Activated CD4-positive, CD25-positive, alpha-beta regulatory T cell treated with anti-CD3 and anti-CD28 coated beads, Interleukin-2, amount 50 U/mL, for 72 hours (primary cell): ENCODE data around the gene PFKFB4.
"Not testable (repeated sequence)": the region's sequence is repeated elsewhere in the genome, so short reads cannot be mapped to it uniquely, and the experiment has no call there.

ENCODE experiments used
- DNase-seq: peaks from one replicate; pipeline ENCODE4 v3.0.0; 2021

The PFKFB4 gene

GRCh38 chr3:48555949-48556795, 431 bp downstream of the PFKFB4 start:
- no peak for DNase-seq

- no peak for DNase-seq
These were observed 1.2 kb downstream of the PFKFB4 start for GRCh38 chr3:48555231-48555948.

- DNase-seq, result no peak
These were observed 2.4 kb downstream of the PFKFB4 start for GRCh38 chr3:48553886-48554845.

GRCh38 chr3:48553361-48553760, 3.2 kb downstream of the PFKFB4 start:
- DNase-seq, result no peak

- no peak for DNase-seq
These were observed 4.3 kb downstream of the PFKFB4 start for GRCh38 chr3:48552111-48552951.

- DNase-seq, result not testable (repeated sequence)
These were observed 5.0 kb downstream of the PFKFB4 start for GRCh38 chr3:48551651-48552050.

GRCh38 chr3:48548729-48549705, 7.6 kb downstream of the PFKFB4 start:
- DNase-seq, result peak; percentile 86

GRCh38 chr3:48548126-48548525, 8.5 kb downstream of the PFKFB4 start:
- DNase-seq, result no peak

- DNase-seq, result no peak
These were observed 10.3 kb downstream of the PFKFB4 start for GRCh38 chr3:48546203-48546829.

- no peak for DNase-seq
These were observed 12.5 kb downstream of the PFKFB4 start for GRCh38 chr3:48544141-48544540.

GRCh38 chr3:48543271-48543866, 13.2 kb downstream of the PFKFB4 start:
- no peak for DNase-seq

GRCh38 chr3:48538451-48538850, 18.2 kb downstream of the PFKFB4 start:
- DNase-seq, result no peak

- no peak for DNase-seq
These were observed 19.8 kb downstream of the PFKFB4 start for GRCh38 chr3:48536785-48537184.

GRCh38 chr3:48536116-48536515, 20.5 kb downstream of the PFKFB4 start:
- no peak for DNase-seq

GRCh38 chr3:48535578-48535977, 21.0 kb downstream of the PFKFB4 start:
- no peak for DNase-seq

- no peak for DNase-seq
These were observed 23.6 kb downstream of the PFKFB4 start for GRCh38 chr3:48532977-48533337.

GRCh38 chr3:48532271-48532976, 24.2 kb downstream of the PFKFB4 start:
- no peak for DNase-seq

- not testable (repeated sequence) for DNase-seq
These were observed 25.9 kb downstream of the PFKFB4 start for GRCh38 chr3:48530701-48531100.

- DNase-seq, result no peak
These were observed 27.8 kb downstream of the PFKFB4 start for GRCh38 chr3:48528754-48529153.
